ENCODE data around the gene TRDN.

- TF ChIP-seq CTCF (IDR thresholded peaks at IDR 0.05): no peak
- no peak for TF ChIP-seq POLR2A (IDR thresholded peaks at IDR 0.05)
Measured at GRCh38 chr6:123547216-123547978, 89.4 kb downstream of the TRDN start.
